HG03432 (cell line): ENCODE data around the gene UBE2U.
A peak's percentile ranks its signal among the peaks of the same experiment; 100 is the strongest.

Source experiments
- ATAC-seq: cut with Tn5 transposase; IDR thresholded peaks from one replicate; pipeline ENCODE4 v1.9.1; 2021; ENCODE audit warnings: mild to moderate bottlenecking, moderate library complexity; ENCODE audit not compliant: unreplicated experiment

The UBE2U gene, protein sequence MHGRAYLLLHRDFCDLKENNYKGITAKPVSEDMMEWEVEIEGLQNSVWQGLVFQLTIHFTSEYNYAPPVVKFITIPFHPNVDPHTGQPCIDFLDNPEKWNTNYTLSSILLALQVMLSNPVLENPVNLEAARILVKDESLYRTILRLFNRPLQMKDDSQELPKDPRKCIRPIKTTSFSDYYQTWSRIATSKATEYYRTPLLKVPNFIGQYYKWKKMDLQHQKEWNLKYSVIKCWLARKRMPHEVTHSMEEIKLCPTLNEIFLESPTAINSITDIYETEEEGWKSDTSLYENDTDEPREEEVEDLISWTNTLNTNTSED

DNA sequence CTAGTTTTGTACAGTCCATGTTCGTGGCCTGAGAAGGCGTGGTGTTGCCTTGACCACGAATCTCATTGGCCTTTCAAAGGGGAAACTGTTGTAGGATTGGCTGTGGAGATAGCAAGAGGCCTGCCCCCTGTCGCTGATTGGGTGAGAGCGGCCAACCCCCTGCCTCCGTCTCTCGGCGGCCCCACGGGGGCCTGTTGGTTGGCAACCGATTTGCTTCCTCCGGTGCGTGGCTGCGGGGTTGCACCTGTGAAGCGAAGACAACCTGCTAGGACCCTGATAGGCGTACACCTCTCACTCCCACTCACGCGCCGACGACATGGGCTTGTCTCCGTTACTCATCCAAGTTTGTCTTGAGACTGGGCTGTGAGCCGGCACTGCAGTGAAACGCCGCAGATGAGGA lies at the start of gene UBE2U:
Gene UBE2U, plus strand, starts transcription at position 204 of the 400 bp plus-strand sequence. CDS start 428 bp downstream, outside the sequence.
- no peak for ATAC-seq

DNA sequence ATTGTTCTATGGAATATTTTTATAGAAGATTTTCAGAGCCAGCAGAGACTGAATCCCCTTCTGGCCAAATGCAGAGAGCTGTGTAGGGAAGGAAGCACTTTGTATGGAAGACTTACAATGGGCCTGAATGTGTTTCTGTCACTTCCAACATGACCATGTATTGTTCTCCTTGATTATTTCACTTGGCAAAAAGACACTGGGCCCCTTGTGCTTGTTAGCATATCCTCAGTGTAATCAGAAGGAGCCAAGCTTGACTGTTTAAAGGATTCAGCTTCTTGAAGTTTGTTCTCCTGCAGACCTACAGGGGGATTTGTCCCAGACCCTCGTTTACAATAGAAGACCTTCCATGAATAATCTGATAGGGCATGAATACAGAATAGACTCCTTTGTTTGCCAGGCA lies 48.1 kb upstream of the UBE2U start:
- no peak for ATAC-seq

DNA sequence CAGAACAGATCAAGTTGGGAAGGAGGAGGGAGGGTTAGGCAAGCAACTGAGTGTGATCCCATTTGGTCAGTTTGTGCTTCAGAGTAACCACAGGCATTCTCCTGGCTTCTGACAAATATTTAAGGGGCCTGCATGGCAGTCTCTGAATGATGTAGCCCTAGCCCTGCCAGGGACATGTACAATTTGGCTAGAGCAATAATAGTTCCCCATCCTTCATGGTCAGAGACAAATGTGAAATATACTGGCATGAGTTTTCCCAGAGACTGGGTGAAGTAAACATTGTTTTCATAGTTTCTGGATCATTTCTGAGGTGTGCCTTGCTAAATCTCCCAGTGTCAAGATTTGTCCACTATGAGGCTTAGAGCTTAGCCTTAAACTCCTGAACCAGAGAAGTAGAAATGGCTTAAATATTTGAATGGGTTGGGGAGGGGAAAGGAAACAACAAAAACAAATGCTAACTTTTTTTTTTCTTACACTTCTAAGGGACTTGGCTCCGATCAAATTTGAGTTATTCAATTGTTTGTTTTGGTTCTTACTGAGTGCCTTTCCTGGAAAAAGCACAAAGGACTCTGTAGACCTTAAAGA lies 42.0 kb upstream of the UBE2U start:
- ATAC-seq, result no peak

GRCh38 chr1:64162151-64162550 lies 41.3 kb upstream of the UBE2U start:
- ATAC-seq, result no peak

- no peak for ATAC-seq
These were observed 40.6 kb upstream of the UBE2U start for GRCh38 chr1:64162804-64163203.

DNA sequence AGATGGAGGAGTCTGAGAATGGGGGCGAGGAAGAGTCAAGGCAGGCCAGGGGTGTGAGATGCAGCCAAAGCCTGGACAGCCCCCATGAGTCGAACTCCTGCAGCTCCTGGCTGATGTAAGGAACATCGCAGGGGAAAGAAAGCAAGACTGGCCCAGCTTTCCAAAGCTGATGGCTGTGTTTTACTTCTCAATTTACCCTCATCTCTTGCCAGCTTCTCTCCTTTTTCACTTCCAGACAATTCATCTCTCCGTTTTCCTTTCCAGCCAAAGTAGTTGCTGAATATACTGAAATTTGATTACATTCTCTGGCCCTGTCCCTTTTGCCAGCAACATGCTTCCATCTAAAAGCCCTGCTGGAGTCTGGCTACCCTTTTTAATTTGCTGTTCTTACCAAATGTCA lies 40.0 kb upstream of the UBE2U start:
- no peak for ATAC-seq

- ATAC-seq, result no peak
These were observed 39.5 kb upstream of the UBE2U start for GRCh38 chr1:64163970-64164369.

DNA sequence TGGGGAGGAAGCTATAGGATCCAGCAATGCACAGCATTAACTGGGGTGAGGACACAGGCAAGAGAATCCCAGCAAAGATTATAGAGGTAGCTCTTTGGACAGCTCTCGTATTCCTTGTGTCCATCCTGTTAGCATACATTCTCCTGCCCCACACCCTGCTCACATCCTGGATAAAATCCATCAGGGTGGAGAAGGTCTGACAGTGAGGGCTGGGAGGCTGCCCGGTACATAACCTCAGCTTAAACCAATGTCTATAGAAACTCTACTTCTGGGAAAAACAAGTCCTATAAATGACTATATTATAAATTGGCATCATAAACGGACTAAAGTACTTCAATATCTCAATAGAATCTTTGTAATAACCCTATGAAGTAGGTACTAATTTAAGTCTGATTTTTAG lies 36.8 kb upstream of the UBE2U start:
- ATAC-seq, result no peak

DNA sequence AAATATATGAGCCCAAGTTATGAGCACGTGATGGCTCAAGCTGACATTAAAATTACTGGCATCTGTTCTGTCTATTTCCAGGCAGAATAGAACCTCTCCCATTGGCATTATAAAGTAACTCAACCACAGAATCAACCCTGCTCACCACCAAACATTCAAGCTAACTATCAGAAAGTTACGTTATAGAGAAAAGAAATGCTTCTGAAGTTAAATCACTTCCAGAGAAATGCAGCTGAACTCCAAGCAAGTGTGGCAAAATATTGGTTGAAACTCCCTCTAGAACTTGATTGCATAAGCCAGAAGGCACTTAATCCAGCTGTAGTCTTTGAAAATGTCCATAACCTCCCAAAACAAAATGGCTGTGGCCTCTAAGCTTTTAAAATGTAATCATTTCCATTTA lies 36.2 kb upstream of the UBE2U start:
- ATAC-seq, result no peak

DNA sequence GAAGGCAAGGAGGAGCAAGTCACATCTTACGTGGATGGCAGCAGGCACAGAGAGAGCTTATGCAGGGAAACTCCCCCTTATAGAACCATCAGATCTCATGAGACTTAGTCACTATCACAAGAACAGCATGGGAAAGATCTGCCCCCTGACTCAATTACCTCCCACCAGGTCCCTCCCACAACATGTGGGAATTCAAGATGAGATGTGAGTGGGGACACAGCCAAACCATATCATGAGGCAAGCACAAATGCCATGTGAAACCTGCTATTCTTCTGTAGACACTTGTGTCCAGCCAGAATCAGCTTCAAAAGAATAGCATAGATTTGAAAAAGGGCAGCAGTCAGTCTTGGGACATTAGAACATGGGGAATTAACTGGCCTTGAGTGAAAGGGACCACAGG lies 32.2 kb upstream of the UBE2U start:
- no peak for ATAC-seq

GRCh38 chr1:64171797-64172281 lies 31.6 kb upstream of the UBE2U start:
- peak; percentile 84 for ATAC-seq

DNA sequence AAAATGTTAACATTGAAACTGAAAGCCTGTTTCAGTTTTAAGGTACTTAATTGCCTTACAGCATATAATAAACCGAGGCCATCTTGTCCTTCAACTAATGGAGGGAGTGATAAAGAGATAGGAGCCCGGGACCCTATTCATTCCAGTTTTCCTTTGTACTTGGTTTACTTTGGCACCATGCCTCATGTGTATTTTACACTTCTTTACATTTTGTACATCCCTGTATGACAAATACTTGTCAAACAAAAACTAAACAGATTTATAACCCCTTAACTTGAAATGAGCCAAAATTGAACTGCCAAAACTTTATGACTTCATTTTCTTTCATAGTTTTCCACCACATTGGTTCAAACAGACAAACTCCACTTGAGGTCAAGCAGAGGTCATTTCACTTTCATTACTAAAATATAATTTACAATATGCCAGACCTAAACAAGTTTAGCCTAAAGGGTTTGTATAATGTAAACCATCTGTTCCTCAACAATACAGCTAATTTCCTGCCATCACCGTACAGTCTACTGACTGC lies 30.9 kb upstream of the UBE2U start:
- peak; percentile 64 for ATAC-seq

GRCh38 chr1:64173336-64173940 lies 30.0 kb upstream of the UBE2U start:
- no peak for ATAC-seq

- ATAC-seq, result no peak
These were observed 27.8 kb upstream of the UBE2U start for GRCh38 chr1:64175639-64176038.

DNA sequence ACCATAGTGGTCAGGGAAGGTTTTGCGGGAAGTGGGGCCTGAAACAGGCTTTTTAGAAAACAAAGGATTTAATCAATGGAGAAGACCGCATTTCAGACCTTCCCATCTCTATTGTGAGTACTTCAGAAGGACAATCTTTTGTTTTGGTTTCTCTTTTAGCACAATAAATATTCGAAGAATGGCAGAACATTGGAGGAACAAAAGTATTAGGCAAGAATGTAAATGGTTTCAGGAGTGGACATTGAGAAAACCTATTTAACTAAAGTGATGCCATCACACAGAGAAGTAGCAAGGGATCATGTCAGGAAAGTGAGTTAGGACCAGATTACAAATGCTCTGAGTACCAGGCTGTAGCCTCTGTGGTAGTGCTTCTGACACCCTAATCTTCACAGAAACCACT lies 26.8 kb upstream of the UBE2U start:
- ATAC-seq, result no peak

- ATAC-seq, result no peak
These were observed 23.8 kb upstream of the UBE2U start for GRCh38 chr1:64179588-64179987.

GRCh38 chr1:64182207-64182606 lies 21.2 kb upstream of the UBE2U start:
- ATAC-seq, result no peak

GRCh38 chr1:64183395-64184002 lies 19.9 kb upstream of the UBE2U start:
- ATAC-seq, result no peak

DNA sequence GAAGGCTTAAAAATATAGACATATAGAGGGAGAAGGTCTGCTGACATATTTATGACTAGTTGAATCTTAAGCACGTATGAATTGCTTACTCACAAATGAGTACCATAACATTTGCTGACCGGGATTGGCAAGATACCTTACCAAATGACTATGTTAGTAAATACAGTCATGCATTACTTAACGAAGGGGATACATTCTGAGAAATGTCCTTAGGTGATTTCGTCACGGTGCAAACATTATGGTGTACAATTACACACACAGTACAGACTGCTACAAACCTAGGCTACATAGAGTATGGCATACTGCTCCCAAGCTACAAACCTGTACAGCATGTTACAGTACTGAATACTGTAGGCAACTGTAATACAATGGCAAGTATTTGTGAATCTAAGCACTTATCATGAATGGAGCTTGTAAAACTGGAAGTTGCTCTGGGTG lies 19.4 kb upstream of the UBE2U start:
- ATAC-seq, result no peak

DNA sequence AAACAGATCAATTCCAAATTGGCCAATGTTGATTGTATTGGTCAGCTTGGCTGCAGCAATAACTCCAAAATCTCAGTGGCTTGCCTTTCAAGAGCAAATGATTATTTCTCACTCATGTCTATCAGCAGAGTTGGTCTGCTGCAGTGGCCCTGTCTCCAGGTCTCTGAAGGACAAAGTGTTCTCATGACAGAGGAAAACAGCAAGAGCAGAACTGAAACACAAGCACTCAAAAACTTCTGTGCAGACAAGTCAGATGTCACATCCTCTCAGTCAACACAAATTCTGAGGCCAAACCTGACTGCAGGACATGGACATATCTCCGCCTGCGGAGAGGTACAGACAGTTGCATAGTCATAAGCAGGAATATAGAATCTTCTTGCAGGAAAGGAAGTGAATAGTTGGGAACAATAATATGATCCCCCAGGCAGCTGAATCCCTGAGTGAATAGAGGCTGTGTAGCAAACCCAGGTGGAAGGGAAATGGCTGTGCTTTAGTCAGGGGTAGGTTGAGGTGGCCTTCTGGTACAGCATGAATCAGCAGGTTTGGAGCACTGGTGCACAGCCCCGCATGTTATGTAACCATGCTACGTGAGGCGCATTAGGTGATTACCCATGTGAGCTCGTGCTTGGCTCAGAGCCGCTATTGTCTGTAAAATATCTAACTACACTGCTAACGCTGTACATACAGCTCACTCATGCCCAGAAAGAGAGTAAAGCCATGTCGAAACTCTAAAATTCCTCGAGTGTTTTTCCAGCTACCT lies 17.1 kb upstream of the UBE2U start:
- ATAC-seq, result no peak

DNA sequence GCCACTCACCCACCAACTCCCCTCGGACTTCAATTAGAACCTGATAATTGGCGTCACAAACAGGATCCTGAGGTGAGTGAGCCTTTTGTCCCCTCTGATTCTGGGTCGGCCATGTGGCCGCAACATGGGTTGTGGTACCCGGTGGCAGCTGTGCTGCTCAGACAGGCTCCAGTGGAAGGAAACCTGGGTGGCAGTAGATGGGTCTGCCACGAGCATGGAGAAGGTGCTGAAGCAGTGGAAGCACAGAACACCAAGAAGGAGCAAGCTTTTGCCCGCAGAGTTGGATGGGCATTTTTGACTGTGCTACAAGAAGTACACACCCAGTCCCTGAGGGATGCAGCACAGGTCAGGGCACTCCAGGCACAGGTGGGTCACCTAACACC lies 16.5 kb upstream of the UBE2U start:
- ATAC-seq, result no peak
